ENCODE data around the gene BPNT1.
"Not testable (repeated sequence)": the region's sequence is repeated elsewhere in the genome, so short reads cannot be mapped to it uniquely, and the experiment has no call there.

Gene BPNT1, protein sequence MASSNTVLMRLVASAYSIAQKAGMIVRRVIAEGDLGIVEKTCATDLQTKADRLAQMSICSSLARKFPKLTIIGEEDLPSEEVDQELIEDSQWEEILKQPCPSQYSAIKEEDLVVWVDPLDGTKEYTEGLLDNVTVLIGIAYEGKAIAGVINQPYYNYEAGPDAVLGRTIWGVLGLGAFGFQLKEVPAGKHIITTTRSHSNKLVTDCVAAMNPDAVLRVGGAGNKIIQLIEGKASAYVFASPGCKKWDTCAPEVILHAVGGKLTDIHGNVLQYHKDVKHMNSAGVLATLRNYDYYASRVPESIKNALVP

DNA sequence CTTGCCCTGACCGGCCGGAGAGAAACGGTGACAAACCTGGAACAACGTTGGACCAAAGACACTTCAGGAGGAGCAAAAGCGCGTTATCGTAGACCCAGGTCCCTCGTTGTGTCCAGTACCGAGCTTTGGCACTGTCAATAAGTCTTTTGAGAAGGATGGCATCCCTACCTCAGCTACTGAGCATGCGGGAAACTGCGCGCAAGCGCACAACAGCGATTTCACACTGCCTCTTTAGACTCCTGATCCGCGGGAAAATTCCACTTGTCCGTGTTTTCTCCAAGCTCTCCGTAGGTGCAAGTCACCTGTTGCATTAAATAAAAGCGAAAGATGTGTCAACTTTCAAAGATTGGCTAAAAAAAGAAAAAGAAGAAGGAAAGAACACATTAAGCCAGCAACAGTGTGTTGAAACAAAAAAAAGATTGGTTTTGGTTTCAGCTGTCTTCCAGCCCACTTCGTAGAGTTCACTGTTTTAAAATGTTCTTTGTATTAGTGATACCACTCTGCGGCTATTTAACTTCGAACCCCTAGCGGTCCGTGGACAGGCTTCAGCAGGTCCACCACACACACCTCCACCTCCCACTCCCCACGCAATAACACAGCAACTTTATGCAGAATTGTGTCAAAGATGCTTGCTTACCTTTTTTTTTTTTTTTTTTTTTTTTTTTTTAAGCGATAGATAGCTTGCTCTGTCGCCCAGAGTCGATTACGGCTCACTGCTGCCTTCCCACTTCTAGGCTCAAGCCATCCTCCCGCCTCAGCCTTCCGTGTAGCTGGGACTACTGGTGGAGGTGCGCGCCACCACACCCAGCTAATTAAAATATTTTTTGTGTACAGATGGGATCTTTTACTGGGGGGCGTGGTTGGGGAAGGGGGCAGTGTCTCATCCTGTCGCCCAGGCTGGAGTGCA, at the start of gene BPNT1:
Gene BPNT1 (minus strand): TSS at position 139 of the 907 bp plus-strand sequence. CDS start 9,942 bp downstream, outside the sequence.
- peak; percentile 97 for DNase-seq (ENCODE audit: low spot score)

DNA sequence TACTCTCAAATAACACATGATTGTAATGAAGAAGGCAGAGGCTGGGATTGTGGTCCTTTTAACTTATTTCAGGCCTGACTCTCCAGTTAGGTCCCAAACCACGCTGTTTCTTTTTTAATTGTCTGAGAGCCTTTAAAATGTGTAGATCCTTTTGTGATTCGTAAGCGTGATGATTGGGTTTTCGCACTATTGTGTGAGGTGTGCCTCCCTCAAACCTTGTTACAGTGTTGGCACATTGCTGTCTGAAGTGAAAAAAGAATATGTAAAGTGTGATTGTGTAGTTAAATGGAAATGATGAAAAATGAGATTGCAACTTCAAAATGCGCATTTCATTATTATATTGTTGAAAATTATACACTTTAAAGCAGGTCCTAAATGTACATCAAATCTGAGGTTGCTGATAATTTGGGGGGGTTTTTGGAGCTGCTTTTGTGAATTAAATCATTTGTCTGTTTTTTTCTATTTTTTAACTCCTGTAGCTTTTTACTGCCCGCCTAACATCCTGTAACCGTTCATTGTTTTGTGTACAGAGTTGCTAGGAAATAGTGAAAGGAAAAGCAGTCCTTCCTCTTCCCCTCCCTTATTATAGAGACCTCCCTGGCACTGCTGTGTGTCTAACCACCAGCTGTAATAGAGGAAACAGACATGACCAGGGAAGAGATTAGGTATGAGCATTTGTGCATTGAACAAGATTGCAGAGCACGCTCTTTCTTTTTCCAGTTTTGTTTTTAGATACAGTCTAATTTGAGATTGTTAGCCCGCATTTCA, 47.6 kb upstream of the BPNT1 start:
- peak; percentile 36 for DNase-seq (ENCODE audit: low spot score)

DNA sequence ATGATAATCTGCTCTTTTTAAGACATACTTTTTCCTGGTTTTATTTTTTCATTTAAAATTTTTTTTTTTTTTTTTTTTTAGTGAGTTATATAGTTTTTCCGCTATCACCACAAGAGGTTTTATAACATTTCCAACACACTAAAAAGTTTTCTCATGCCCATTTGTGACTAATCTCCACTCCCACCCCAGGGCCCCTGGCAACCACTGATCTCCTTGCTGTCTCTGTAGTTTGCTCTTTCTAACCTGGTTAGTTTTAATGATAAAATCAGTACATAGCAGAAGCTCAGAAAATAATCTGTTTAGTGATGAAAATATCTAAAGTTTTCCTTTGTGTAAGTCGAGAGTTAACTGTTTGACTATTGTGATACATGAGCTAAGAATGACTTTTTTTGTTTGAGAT, 46.2 kb upstream of the BPNT1 start:
- no peak for DNase-seq (ENCODE audit: low spot score)

DNA sequence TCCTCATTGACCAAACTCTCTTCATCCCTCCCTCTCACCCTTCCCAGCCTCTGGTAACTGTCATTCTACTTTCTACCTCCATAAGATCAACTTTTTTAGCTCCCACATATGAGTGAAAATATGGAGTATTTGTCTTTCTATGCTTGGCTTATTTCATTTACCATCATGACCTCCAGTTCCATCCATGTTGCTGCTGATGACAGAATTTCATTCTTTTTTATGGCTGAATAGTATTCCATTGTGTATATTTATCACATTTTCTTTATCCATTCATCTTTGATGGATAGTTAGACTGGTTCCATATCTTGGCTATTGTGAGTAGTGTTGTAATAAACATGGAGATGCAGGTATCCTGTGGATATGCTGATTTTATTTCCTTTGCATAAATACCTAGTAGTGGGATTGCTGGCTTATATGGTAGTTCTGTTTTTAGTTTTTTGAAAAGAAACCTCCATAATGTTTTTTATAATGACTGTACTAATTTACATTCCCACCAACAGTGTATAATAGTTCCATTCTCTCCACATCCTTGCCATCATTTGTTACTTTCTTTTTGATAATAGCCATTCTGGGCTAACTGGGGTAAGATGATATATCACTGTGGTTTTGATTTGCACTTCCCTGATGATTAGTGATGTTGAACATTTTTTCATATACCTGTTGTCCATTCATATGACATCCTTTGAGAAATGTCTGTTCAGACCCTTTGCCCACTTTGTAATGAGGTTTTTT, 40.1 kb upstream of the BPNT1 start:
- DNase-seq (ENCODE audit: low spot score) = no peak

DNA sequence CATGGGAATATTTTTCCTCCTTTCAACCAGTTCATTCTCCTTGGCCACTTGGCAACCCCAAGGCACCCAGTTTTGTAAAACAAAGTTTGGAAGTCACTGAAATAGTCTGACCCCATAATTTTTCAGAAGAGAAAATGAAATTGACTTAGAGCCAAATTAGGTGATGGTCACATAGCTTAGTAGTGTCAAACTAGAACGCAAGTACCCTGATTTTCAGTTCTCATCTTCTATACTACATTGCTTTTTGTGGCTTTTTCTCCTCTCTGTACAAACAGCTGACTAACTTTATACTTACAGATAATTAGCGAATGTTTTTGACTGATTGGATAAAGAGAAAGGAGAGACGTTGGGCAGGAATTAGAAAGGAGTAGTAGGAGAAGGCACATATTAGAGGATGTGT, 37.5 kb upstream of the BPNT1 start:
- no peak for DNase-seq (ENCODE audit: low spot score)

DNA sequence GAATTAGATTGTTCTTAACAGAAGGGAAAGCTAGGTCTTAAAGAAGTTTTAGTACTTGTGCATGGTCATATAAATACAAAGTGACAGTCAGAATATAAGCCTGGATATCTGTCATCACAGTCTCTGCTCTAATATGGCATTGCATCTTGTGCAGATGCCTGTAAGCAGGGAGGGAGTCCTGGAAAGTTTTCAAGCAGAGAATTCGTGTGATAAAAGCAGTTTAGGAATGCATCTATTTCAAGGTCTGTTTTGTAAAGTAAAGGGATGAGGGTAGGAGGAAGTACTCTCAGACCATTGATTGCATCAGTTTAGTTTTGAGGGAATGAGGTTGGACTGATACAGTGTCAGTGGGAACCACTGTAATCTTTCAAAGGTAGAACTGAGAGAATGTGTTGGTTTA, 35.0 kb upstream of the BPNT1 start:
- DNase-seq (ENCODE audit: low spot score) = no peak

DNA sequence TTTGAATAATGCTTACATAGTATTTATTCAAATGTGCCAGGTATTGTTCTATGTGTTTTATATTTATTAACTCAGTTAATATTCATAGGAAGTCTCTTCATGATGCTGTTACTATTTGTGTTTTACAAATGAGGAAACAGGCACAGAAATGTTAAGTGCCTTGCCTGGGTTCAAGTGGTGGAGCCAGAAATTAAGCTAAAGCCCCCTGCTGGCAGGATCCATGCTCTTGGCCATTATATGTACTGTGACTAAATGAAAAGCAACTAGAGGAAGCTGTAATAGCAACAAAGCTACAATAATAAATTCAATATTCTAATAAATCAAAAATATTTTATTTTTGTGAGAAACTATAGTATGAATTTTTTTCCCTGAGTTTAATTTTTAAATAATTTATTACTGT, 34.3 kb upstream of the BPNT1 start:
- no peak for DNase-seq (ENCODE audit: low spot score)

DNA sequence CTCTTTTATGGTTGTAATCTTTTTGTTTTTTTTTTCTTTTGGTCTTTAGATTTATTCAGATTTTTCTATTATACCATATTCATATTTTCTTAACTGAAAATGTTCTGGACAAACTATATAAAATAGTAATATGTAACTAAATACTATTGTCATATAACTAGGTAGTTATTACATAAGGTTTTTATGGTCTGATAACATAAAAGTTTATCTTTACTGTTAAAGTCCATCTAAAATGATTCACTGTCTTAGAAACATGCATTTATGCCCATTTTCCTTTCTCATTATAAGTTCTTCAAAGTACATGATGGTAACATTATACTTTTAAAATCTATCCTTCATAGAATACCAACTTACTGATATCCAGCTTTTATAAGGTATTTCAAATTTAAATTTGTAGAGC, 33.5 kb upstream of the BPNT1 start:
- DNase-seq (ENCODE audit: low spot score) = no peak

DNA sequence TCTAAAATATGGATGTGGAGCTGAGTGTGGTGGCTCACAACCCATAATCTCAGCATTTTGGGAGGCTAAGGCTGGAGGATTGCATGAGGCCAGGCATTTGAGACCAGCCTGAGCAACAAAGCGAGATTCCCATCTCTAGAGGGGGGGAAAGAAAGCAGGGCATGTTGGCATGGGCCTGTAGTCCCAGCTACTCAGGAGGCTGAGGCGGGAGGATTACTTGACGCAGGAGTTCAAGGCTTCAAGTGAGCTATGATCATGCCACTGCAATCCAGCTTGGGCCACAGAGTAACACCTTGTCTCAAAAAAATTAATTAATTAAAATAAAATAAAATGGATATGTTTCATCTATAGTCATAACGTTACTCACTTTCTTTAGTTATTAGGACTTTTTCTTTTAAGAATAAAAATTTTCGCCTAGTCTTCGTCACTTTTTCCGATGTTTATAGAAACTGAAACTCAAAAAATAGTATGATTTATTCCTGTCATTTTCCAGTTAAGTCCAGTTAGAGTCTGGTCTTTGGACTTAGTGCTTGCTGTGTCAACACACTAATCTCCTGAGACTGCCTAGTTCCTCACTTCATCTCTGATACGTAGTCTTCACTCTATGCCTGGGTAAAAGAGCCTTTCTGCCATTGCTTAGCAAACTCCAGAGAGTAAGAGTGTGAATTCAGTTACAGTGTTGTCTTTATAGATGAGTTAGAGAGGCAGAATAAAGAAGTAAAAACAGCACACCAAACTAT, 32.4 kb upstream of the BPNT1 start:
- DNase-seq (ENCODE audit: low spot score) = no peak

DNA sequence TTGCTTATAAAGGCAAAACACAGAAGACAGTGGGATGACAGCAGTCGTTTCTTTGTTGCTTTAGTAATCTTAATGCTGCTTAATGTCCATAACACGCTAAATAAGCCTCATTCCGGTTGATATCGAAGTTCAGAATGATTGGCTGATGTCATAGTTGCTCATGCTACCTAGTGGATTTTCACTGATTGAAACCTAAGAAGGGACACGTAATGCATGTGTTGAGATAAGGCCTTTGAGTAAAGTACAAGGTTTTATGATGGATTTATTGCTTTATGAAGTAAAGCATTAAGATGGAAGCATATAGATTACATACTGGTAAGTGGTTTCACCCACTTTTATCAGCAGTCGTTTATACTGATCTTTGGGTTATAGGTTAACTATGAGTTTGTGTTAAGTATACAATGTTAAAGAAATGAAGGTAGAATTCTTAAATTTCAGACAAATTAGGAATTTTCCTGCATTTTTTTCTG, 29.5 kb upstream of the BPNT1 start:
- no peak for DNase-seq (ENCODE audit: low spot score)

DNA sequence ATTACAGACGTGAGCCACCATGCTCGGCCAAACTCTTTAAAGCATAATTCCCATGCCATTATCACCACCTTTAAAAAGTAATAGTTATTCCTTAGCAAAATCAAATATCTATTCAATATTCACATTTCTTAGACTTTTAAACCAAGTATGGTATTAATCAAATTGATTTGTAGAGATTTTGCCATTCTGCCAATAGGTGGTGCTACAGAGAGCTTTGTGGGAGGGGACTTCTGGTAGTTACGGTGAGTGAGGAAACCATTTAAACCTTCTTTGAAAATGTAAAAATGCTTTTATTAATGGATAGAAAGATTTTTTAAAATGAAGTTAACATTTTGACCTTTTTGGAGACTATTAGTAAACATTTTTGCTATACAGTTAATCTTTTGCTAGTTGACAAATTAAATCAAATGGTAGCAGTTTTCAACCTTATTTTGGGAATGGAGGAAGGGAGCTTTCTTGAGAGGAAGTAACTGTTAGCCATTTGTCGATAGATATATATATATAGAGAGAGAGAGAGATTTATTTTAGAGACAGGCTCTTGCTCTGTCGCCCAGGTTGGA, 23.6 kb upstream of the BPNT1 start:
- peak; percentile 58 for DNase-seq (ENCODE audit: low spot score)

DNA sequence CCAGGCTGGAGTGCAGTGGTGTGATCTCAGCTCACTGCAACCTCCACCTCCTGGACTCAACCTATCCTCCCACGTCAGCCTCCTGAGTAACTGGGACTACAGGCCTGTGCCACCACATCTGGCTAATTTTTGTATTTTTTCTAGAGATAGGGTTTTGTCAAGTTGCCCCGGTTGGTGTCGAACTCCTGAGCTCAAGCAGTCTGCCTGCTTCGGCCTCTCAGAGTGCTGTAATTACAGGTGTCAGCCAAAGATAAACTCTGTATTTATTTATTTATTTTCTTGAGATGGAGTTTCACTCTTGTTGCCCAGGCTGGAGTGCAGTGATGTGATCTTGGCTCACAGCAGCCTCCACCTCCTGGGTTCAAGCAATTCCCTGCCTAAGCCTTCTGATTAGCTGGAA, 23.0 kb upstream of the BPNT1 start:
- DNase-seq (ENCODE audit: low spot score) = not testable (repeated sequence)

DNA sequence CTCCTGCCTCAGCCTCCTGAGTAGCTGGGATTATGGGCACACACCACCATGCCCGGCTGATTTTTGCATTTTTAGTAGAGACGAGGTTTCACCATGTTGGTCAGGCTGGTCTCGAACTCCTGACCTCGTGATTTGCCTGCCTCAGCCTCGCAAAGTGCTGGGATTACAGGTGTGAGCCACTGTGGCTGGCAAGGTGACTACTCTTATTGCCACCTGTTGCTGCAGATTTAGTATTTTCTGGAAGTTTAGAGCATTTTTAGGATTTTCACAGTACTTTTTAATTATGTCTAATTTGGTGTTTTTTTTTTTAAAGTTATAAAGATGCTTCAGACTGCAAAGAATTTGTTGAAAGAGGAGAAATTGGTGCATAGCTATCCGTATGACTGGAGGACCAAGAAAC, 20.9 kb upstream of the BPNT1 start:
- not testable (repeated sequence) for DNase-seq (ENCODE audit: low spot score)

DNA sequence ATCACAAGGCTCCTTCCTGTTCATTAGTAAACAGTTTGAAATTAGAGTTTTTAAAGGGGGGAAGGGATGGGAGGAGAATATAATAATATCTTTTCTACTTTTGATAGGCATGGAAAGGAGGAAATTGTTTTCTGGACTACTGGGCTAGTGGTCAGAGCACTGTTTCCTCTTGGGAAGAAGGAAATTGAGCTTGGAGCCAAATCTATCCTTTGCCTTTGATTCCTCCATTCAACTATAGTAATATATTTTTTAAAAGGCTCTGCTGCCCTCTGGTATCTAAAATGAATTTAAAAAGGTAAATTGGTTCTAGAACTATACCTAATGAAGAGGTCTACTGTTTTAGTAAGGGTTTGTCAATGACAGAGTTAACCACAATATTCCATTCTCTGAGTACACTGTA, 10.2 kb upstream of the BPNT1 start:
- no peak for DNase-seq (ENCODE audit: low spot score)

DNA sequence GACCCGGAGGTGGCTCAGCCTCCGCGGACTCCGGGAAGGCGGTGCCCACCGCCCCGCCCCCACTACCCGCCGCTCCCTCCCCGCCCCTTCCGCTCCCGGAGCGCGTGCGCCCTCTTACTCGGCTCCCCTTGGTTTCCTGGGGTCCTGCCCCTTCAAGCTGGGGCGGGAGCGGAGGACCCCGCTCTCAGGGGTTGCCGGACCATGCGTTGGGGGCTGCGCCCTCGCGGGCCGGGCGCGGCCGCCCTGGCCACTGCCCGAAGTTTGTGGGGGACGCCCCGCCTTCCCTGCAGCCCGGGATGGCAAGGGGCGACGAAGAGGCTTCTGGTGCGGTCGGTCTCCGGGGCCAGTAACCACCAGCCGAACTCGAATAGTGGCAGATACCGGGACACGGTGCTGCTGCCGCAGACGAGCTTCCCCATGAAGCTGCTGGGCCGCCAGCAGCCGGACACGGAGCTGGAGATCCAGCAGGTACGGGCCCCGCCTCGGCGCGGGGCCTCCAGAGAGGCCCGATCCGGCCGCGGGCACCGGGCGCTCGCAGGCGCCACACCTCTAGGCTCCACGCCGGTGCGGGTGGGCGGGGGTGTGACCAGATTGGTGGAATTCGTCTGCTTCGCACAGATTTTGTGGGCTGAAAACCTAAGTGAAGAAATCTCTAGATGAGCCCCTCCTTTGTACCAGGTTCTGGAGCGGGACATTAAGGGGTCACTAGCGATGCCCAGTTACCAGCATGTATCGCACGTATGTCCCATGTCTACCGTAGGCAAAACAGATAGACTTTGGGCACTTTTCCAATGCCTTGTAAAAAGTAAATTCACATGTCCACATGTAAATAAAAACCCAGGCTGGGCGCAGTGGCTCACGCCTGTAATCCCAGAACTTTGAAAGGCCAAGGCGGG, 4.7 kb upstream of the BPNT1 start, which contains the start of gene IARS2:
Gene IARS2 (plus strand): TSS at position 117 of the 896 bp plus-strand sequence. CDS start 85 bp downstream, at position 202.
- DNase-seq (ENCODE audit: low spot score) = peak; percentile 89

DNA sequence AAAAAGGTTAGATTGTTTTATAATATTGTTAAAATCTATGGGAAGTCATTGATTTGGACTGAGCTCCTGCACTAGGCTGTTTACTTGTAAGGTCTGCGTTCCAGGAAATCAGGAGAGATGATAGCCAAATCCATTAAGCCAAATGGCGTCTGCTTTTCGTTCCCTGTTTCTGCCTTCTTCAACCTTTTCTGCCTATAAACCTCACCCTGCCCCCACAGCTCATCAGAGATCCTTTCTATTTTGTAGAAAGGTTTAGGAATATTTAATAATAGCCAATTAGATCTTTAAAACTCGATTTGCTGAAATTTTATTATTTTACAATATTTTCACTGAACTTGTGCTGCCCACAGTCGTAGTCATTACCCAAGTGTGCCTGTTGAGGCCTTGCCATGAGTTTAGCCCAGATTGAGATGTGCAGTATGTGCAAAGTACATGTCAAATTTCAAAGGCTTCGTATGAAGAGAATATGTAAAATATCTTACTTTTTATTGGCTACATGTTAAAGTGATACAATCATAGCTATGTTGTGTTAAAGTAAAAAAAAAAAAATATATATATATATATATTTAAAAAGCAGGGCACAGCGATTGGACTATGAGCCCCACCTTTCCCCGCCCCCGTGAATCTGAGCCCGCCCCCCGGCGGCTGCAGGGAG, 3.9 kb upstream of the BPNT1 start:
- no peak for DNase-seq (ENCODE audit: low spot score)

DNA sequence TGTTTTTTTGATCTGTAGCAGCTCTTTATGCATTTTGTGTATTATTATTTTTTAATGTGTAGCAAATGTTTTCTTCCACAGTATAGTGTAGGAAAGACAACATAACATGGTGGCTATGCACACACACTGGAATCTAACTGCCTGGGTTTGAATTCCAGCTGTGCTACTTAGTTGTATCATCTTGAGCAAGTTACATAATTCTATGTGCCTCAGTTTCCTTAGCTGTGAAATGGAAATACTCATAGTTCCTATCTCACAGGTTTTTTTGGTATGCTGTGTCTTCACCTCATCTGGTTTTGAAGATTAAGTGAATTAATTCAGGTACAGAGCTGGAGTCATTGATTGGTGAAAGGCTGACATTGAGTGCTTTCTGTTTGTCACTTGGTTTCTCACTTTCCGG, 3.1 kb upstream of the BPNT1 start:
- no peak for DNase-seq (ENCODE audit: low spot score)

DNA sequence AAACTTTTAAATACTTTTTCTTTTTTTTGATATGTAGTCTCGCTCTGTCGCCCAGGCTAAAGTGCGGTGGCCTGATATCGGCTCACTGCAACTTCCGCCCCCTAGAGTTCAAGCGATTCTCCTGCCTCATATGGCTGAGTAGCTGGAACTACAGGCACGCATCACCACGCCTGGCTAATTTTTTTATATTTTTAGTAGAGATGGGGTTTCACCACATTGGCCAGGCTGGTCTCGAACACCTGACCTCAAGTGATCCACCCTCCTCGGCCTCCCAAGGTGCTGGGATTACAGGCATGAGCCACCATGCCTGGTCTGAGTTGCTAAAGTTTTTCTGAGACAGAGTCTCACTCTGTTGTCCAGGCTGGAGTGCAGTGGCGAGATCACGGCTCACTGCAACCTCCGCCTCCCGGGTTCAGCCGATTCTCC, 3.3 kb downstream of the BPNT1 start:
- DNase-seq (ENCODE audit: low spot score) = not testable (repeated sequence)

DNA sequence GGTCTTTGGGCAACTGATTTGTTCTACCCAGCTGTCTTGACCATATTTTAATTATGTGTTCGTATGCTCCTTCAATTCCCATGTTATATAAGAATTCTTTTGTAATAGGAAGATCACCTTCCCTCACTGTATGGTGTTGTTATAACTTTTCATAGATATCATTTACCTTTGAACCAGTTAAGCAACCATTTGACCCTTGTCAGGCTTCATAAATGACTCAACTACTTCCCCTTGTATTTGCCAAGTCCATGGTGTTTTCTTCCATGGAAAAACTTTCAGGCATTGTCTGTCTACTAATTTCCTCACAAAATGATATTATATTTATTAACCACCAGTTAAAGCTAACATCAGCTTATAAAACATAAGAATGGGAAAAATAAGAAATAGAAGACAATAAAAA, 5.1 kb downstream of the BPNT1 start:
- DNase-seq (ENCODE audit: low spot score) = no peak

Measured in activated CD4-positive, alpha-beta T cell treated with anti-CD3 and anti-CD28 coated beads, Interleukin-2, Interleukin-4, amounts not matched to agents 100 ng/mL and 50 ng/mL, durations not matched to agents 16 hours and 8 hours (primary cell).